IMR-90 (cell line): Measurements from ENCODE around the gene CACNA1G. TPM values are rescaled to one million over a fixed set of nuclear protein-coding genes. Genes with fewer than 3 reads are reported as not detected.

Source experiments
- ATAC-seq: fragments of 200-7000 bp; cut with Tn5 transposase; 2 replicates; pipeline ENCODE4 v1.9.1; 2020; ENCODE audit warnings: low read depth, mild to moderate bottlenecking, moderate library complexity
- BruUV-seq: library from RNA; stranded (reverse); fragments of 400-500 nt; replicated peaks from 2 replicates; lab custom pipeline; 2021; lab: Mats Ljungman, UMichigan
- CTCF ChIA-PET: fragments of 300-600 bp; formaldehyde crosslinking; extraction: SDS; loops from one replicate; lab custom pipeline; 2021; ENCODE audit warnings: antibody characterized with exemption; lab: Yijun Ruan, JAX
- POLR2A ChIA-PET: fragments of 300-600 bp; sonication (Branson Sonifier 250); formaldehyde crosslinking; loops from one replicate; lab custom pipeline; 2022; ENCODE audit warnings: antibody characterized with exemption; ENCODE audit not compliant: unreplicated experiment; lab: Charles Lee
- DNase-seq: peaks from one replicate; pipeline ENCODE4 v3.0.0; 2013
- H2AFZ ChIP-seq: replicated peaks from 2 replicates; pipeline ENCODE3; 2013; ENCODE audit warnings: low read length, mild to moderate bottlenecking; ENCODE audit not compliant: poor library complexity
- H2AK5ac ChIP-seq: 2 replicates; pipeline ENCODE4 v1.6.1; 2013; ENCODE audit warnings: low read depth, low read length, inconsistent platforms
- H2AK9ac ChIP-seq: replicated peaks from 2 replicates; pipeline ENCODE3; 2013; ENCODE audit warnings: mild to moderate bottlenecking, low read depth, low read length, moderate library complexity; ENCODE audit not compliant: poor library complexity
- H2BK120ac ChIP-seq: 2 replicates; pipeline ENCODE4 v1.6.1; 2013; ENCODE audit warnings: low read depth, low read length, inconsistent platforms
- H2BK15ac ChIP-seq: 3 replicates; pipeline ENCODE4 v1.6.1; 2013; ENCODE audit warnings: low read depth, low read length, inconsistent platforms
- H2BK20ac ChIP-seq: 2 replicates; pipeline ENCODE4 v1.6.1; 2013; ENCODE audit warnings: low read depth, mild to moderate bottlenecking, inconsistent platforms, low read length, moderate library complexity
- H2BK5ac ChIP-seq: 2 replicates; pipeline ENCODE4 v1.6.1; 2013; ENCODE audit warnings: mild to moderate bottlenecking, low read depth, low read length, inconsistent platforms; ENCODE audit not compliant: poor library complexity, severe bottlenecking
- H3K14ac ChIP-seq: replicated peaks from 2 replicates; pipeline ENCODE4 v1.6.1; 2013; ENCODE audit warnings: low read depth, low read length, inconsistent platforms
- H3K18ac ChIP-seq: 2 replicates; pipeline ENCODE4 v1.6.1; 2013; ENCODE audit warnings: low read depth, low read length, control low read depth
- H3K23ac ChIP-seq: 2 replicates; pipeline ENCODE4 v1.6.1; 2013; ENCODE audit warnings: low read depth, low read length, inconsistent platforms
- H3K27ac ChIP-seq: 2 replicates; pipeline ENCODE4 v1.5.1; 2013; ENCODE audit warnings: mild to moderate bottlenecking, control low read depth, low read length; ENCODE audit not compliant: insufficient read depth
- H3K27me3 ChIP-seq: 2 replicates; pipeline ENCODE4 v1.6.1; 2013; ENCODE audit warnings: low read length; ENCODE audit not compliant: control insufficient read depth, insufficient read depth
- H3K36me3 ChIP-seq: 2 replicates; pipeline ENCODE4 v1.6.1; 2013; ENCODE audit warnings: low read length, mixed read lengths; ENCODE audit not compliant: control insufficient read depth, insufficient read depth
- H3K4ac ChIP-seq: 2 replicates; pipeline ENCODE4 v1.6.1; 2013; ENCODE audit warnings: low read depth, low read length, inconsistent platforms
- H3K4me1 ChIP-seq: 2 replicates; pipeline ENCODE4 v1.6.1; 2013; ENCODE audit warnings: low read length, mixed read lengths; ENCODE audit not compliant: control insufficient read depth, insufficient read depth
- H3K4me2 ChIP-seq: 2 replicates; pipeline ENCODE4 v1.6.1; 2013; ENCODE audit warnings: low read depth, mild to moderate bottlenecking, control low read depth, low read length, moderate library complexity
- H3K4me3 ChIP-seq: 2 replicates; pipeline ENCODE4 v1.5.1; 2013; ENCODE audit warnings: low read depth, mild to moderate bottlenecking, control low read depth, low read length, moderate library complexity; ENCODE audit not compliant: insufficient read depth
- H3K56ac ChIP-seq: 2 replicates; pipeline ENCODE4 v1.6.1; 2013; ENCODE audit warnings: low read length, inconsistent platforms; ENCODE audit not compliant: insufficient read depth; ENCODE audit errors: extremely low read depth
- H3K79me1 ChIP-seq, 2 experiments: 2 replicates each; pipeline ENCODE4 v1.6.1; 2013; ENCODE audit warnings: low read length in 2 of 2, inconsistent platforms in 1 of 2, low read depth in 1 of 2
- H3K9ac ChIP-seq: 2 replicates; pipeline ENCODE4 v1.6.1; 2013; ENCODE audit warnings: low read depth, low read length, control low read depth
- H3K9me1 ChIP-seq: 2 replicates; pipeline ENCODE4 v1.6.1; 2013; ENCODE audit warnings: low read length, inconsistent platforms; ENCODE audit not compliant: insufficient read depth
- H3K9me3 ChIP-seq: 2 replicates; pipeline ENCODE4 v1.6.1; 2013; ENCODE audit warnings: low read length; ENCODE audit not compliant: control insufficient read depth, insufficient read depth
- H4K20me1 ChIP-seq: 2 replicates; pipeline ENCODE4 v1.6.1; 2013; ENCODE audit warnings: low read length, inconsistent platforms; ENCODE audit not compliant: insufficient read depth
- H4K5ac ChIP-seq: 2 replicates; pipeline ENCODE4 v1.6.1; 2013; ENCODE audit warnings: mild to moderate bottlenecking, low read depth, low read length, control low read depth
- H4K8ac ChIP-seq, 2 experiments: 2 replicates each; pipeline ENCODE4 v1.6.1; 2013; ENCODE audit warnings: low read depth in 2 of 2, low read length in 2 of 2, control low read depth in 1 of 2, inconsistent platforms in 1 of 2
- H4K91ac ChIP-seq: 2 replicates; pipeline ENCODE4 v1.6.1; 2013; ENCODE audit warnings: low read depth, low read length, inconsistent platforms; ENCODE audit not compliant: insufficient read depth
- BHLHE40 ChIP-seq: fragments of 150-350 bp; IDR thresholded peaks from 2 replicates; pipeline ENCODE4 v1.6.1; 2016; ENCODE audit warnings: mild to moderate bottlenecking, low read depth, low read length
- CEBPB ChIP-seq: IDR thresholded peaks from 2 replicates; pipeline ENCODE4 v1.6.1; 2012; ENCODE audit warnings: low read depth, low read length, improper control_type of control experiment
- CHD1 ChIP-seq: IDR thresholded peaks from 2 replicates; pipeline ENCODE4 v1.6.1; 2012; ENCODE audit warnings: low read depth, low read length, improper control_type of control experiment
- CTCF ChIP-seq: conservative IDR thresholded peaks from 2 replicates; pipeline ENCODE4 v1.5.1; 2012; ENCODE audit warnings: mild to moderate bottlenecking, low read depth, low read length, improper control_type of control experiment
- FOS ChIP-seq: fragments of 150-350 bp; IDR thresholded peaks from 2 replicates; pipeline ENCODE4 v1.6.1; 2016; ENCODE audit warnings: low read depth, low read length
- MAFK ChIP-seq: IDR thresholded peaks from 2 replicates; pipeline ENCODE4 v1.6.1; 2012; ENCODE audit warnings: low read depth, low read length, improper control_type of control experiment
- MAZ ChIP-seq: IDR thresholded peaks from 2 replicates; pipeline ENCODE4 v1.6.1; 2012; ENCODE audit warnings: low read depth, mild to moderate bottlenecking, low read length, improper control_type of control experiment, moderate library complexity, borderline replicate concordance
- MXI1 ChIP-seq: IDR thresholded peaks from 2 replicates; pipeline ENCODE4 v1.6.1; 2012; ENCODE audit warnings: low read depth, mild to moderate bottlenecking, low read length, moderate library complexity, borderline replicate concordance
- NFE2L2 ChIP-seq: fragments of 150-350 bp; IDR thresholded peaks from 2 replicates; pipeline ENCODE4 v1.6.1; 2016; ENCODE audit warnings: low read depth, mild to moderate bottlenecking, low read length
- POLR2A ChIP-seq: IDR thresholded peaks from 2 replicates; pipeline ENCODE4 v1.6.1; 2012; ENCODE audit warnings: mild to moderate bottlenecking, low read depth, low read length
- RAD21 ChIP-seq: IDR thresholded peaks from 2 replicates; pipeline ENCODE4 v1.6.1; 2012; ENCODE audit warnings: low read length, improper control_type of control experiment
- RCOR1 ChIP-seq: IDR thresholded peaks from 2 replicates; pipeline ENCODE4 v1.6.1; 2012; ENCODE audit warnings: mild to moderate bottlenecking, low read length, improper control_type of control experiment; ENCODE audit not compliant: insufficient replicate concordance
- RFX5 ChIP-seq: IDR thresholded peaks from 2 replicates; pipeline ENCODE4 v1.8.0; 2012; ENCODE audit warnings: low read depth, mild to moderate bottlenecking, low read length, moderate library complexity
- SMC3 ChIP-seq: fragments of 150-350 bp; IDR thresholded peaks from 2 replicates; pipeline ENCODE4 v1.6.1; 2016; ENCODE audit warnings: low read depth, mild to moderate bottlenecking, antibody characterized with exemption, low read length, moderate library complexity
- WGBS, 2 experiments: methylation state at CpG; one replicate each; pipeline versions ENCODE4 v1.1.5 to v1.1.7; 2013; ENCODE audit warnings: missing lambda C conversion rate in 2 of 2; ENCODE audit not compliant: insufficient read length in 1 of 2; ENCODE audit errors: extremely low coverage in 2 of 2; 5-methylcytosine and 5-hydroxymethylcytosine counted together
- dilution Hi-C: fragments of 300-500 bp; cut with HindIII; formaldehyde crosslinking; loops from one replicate; pipeline ENCODE4 v1.14.3; 2018; ENCODE audit warnings: low sequenced_read_pairs; ENCODE audit not compliant: unreplicated experiment
- in situ Hi-C: fragments of 300-500 bp; cut with MboI; formaldehyde crosslinking; loops from 3 replicates; pipeline ENCODE4 v1.14.3; 2019; ENCODE audit warnings: low sequenced_read_pairs, inconsistent platforms, mixed read lengths
- intact Hi-C: fragments of 100-400 bp; cut with micrococcal nuclease; formaldehyde crosslinking; loops from 2 replicates; pipeline ENCODE4 v1.10.0; 2022
- polyA plus RNA-seq, 3 experiments: library from polyadenylated mRNA; depleted of rRNA; stranded (reverse); fragments of >200 nt; gene quantifications; 2 replicates each; pipeline ENCODE4 v1.2.3, GENCODE V29; 2012; ENCODE audit warnings: low replicate concordance in 1 of 3
- total RNA-seq: library from RNA; depleted of rRNA; stranded (reverse); fragments of >200 nt; gene quantifications from 2 replicates; pipeline ENCODE4 v1.2.3, GENCODE V29; 2012
- TF ChIP-seq, protein P1 (sequence below): fragments of 150-350 bp; IDR thresholded peaks from 2 replicates; pipeline ENCODE4 v1.6.1; 2016; ENCODE audit warnings: low read depth, mild to moderate bottlenecking, low read length, moderate library complexity, borderline replicate concordance
- TF ChIP-seq, protein P2 (sequence below): fragments of 150-350 bp; IDR thresholded peaks from 2 replicates; pipeline ENCODE4 v1.6.1; 2017; ENCODE audit warnings: mild to moderate bottlenecking, antibody characterized with exemption, low read length, low read depth

Gene CACNA1G
- total and polyA plus RNA-seq, 2 of the 4 experiments (the other 2 are of a cell fraction): under 0.01 to 0.03 TPM

GRCh38 chr17:50518384-50519023 is 42.0 kb upstream of the CACNA1G start:
- no peak for ATAC-seq

More at GRCh38 chr17:50518384-50519023, 42.0 kb upstream of the CACNA1G start:
- POLR2A ChIA-PET: no interaction called here
- no peaks in the 10 kb centered on the region for H3K9me1 ChIP-seq
- H2BK120ac ChIP-seq: no peak overlapping the region
- in situ Hi-C loops (no loop called here), intact Hi-C loops (no loop called here), dilution Hi-C loops (no loop called here)
- no TSS peak for BruUV-seq
- H4K20me1 ChIP-seq: no peaks in the 10 kb centered on the region
- H3K79me1 ChIP-seq: no peaks in the 10 kb centered on the region
- H3K56ac ChIP-seq: no peak overlapping the region
- peaks cover 2% of the 10 kb centered on the region for H3K4me1 ChIP-seq
- H2BK5ac ChIP-seq: no peak overlapping the region
- no peak overlapping the region for H4K91ac ChIP-seq
- peaks cover 12% of the 10 kb centered on the region for H3K27me3 ChIP-seq
- no peak overlapping the region for H2AK9ac ChIP-seq
- no peak overlapping the region for H3K27ac ChIP-seq
- no peak overlapping the region for H3K4ac ChIP-seq
- no peak overlapping the region for H3K4me2 ChIP-seq
- no peak overlapping the region for H3K18ac ChIP-seq
- H3K14ac ChIP-seq: no peak overlapping the region
- H3K36me3 ChIP-seq: no peaks in the 10 kb centered on the region
- no peak overlapping the region for H2AFZ ChIP-seq
- DNase-seq: no peak
- no peak overlapping the region for H2BK20ac ChIP-seq
- no peak overlapping the region for H4K8ac ChIP-seq
- H2BK15ac ChIP-seq: no peak overlapping the region
- H4K5ac ChIP-seq: no peak overlapping the region
- no peaks in the 10 kb centered on the region for H3K9me3 ChIP-seq
- CTCF ChIA-PET: no interaction called here
- H3K23ac ChIP-seq: no peak overlapping the region
- TF ChIP-seq RCOR1 (no peak), CTCF (no peak), SMC3 (no peak), CEBPB (no peak), POLR2A (no peak), MXI1 (no peak), RAD21 (no peak), CHD1 (no peak), MAFK (no peak), MAZ (no peak), BHLHE40 (no peak), FOS (no peak), NFE2L2 (no peak), RFX5 (no peak)
- TF ChIP-seq, protein P1, sequence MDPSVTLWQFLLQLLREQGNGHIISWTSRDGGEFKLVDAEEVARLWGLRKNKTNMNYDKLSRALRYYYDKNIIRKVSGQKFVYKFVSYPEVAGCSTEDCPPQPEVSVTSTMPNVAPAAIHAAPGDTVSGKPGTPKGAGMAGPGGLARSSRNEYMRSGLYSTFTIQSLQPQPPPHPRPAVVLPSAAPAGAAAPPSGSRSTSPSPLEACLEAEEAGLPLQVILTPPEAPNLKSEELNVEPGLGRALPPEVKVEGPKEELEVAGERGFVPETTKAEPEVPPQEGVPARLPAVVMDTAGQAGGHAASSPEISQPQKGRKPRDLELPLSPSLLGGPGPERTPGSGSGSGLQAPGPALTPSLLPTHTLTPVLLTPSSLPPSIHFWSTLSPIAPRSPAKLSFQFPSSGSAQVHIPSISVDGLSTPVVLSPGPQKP: no peak
- TF ChIP-seq, protein P2, sequence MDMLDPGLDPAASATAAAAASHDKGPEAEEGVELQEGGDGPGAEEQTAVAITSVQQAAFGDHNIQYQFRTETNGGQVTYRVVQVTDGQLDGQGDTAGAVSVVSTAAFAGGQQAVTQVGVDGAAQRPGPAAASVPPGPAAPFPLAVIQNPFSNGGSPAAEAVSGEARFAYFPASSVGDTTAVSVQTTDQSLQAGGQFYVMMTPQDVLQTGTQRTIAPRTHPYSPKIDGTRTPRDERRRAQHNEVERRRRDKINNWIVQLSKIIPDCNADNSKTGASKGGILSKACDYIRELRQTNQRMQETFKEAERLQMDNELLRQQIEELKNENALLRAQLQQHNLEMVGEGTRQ: no peak
- no peak overlapping the region for H2AK5ac ChIP-seq
- no peak overlapping the region for H3K4me3 ChIP-seq
- H3K9ac ChIP-seq: no peak overlapping the region
- 50% methylated on average over 2 of the region's 13 CpGs; no CpG with 5 or more reads in 1 of the 2 experiments for WGBS, 2 experiments
